Adrenal gland (tissue), 12 donors: ENCODE measurements around the gene AKR1B1. TPM values are rescaled to one million over a fixed set of nuclear protein-coding genes. Genes with fewer than 3 reads are reported as not detected.

Source experiments
- DNase-seq, 7 donors: peaks; one replicate each; pipeline ENCODE4 v3.0.0-alpha.2; 2019 to 2020
- H3K27ac ChIP-seq, 5 donors: fragments of 200-600 bp; sonication (generic) in 4 of 5; 1 replicate in 3 of 5; 2 replicates in 2 of 5; pipeline versions ENCODE4 v1.5.1 to v1.8.0; 2016 to 2020; ENCODE audit warnings: mild to moderate bottlenecking in 1 of 5
- H3K27me3 ChIP-seq: fragments of 200-600 bp; 2 replicates; pipeline ENCODE4 v1.8.0; 2021
- H3K36me3 ChIP-seq, 2 donors: fragments of 200-600 bp; replicated peaks in 1 of 2; 1 replicate in 1 of 2; 2 replicates in 1 of 2; pipeline versions ENCODE4 v1.5.1 to v1.8.0; 2018 to 2022
- H3K4me1 ChIP-seq, 2 donors: fragments of 200-600 bp; replicated peaks in 1 of 2; 1 replicate in 1 of 2; 2 replicates in 1 of 2; pipeline versions ENCODE4 v1.5.1 to v1.8.0; 2018 to 2021
- H3K4me3 ChIP-seq, 4 donors: fragments of 200-600 bp; sonication (generic) in 3 of 4; one replicate each; pipeline ENCODE4 v1.5.1; 2016 to 2018
- H3K9me3 ChIP-seq, 3 donors: fragments of 200-600 bp; sonication (generic) in 1 of 3; replicated peaks in 1 of 3; 1 replicate in 2 of 3; 2 replicates in 1 of 3; pipeline versions ENCODE4 v1.5.1 to v1.8.0; 2016 to 2021
- POLR2A ChIP-seq, 2 donors: fragments of 450-650 bp; IDR thresholded peaks; one replicate each; pipeline ENCODE4 v1.6.1; 2017; ENCODE audit warnings: antibody characterized with exemption in 2 of 2, mild to moderate bottlenecking in 2 of 2, moderate library complexity in 1 of 2
- WGBS, 4 donors: extraction: QIAGEN DNeasy Blood & Tissue Kit in 2 of 4; methylation state at CpG; one replicate each; pipeline versions ENCODE4 v1.1.5 to v1.1.7; 2013 to 2017; 5-methylcytosine and 5-hydroxymethylcytosine counted together
- intact Hi-C, 2 donors: fragments of 100-400 bp; cut with DNase I; formaldehyde crosslinking; loops; one replicate each; pipeline versions ENCODE4 v1.14.1 to v1.15.0; 2022 to 2023
- polyA plus RNA-seq, 3 donors: library from polyadenylated mRNA; stranded (reverse); fragments of 200-250 nt in 2 of 3; fragments of 350-450 nt in 1 of 3; fragmentation: Illumina TruSeq in 1 of 3; extraction: RNeasy Lipid Tissue Mini Kit (QIAGEN cat#74804) in 1 of 3; gene quantifications; one replicate each; pipeline ENCODE4 v1.2.3, GENCODE V29; 2013 to 2014
- total RNA-seq, 9 donors: library from RNA; depleted of rRNA in 4 of 9; stranded (reverse); fragments of >200 nt in 4 of 9; fragments of 120-200 nt in 1 of 9; fragmentation: NEBNext Ultra II Directional in 1 of 9; extraction: Animal tissue kit (Norgen Biotek cat#: 25700) in 1 of 9; gene quantifications; one replicate each; pipeline versions ENCODE4 v1.1.0 to v1.2.4, GENCODE V29; 2013 to 2023
- TF ChIP-seq, protein P1 (sequence below), 6 experiments: fragments of 450-650 bp in 4 of 6; fragments of 200-600 bp in 2 of 6; sonication (generic) in 1 of 6; IDR thresholded peaks; 1 replicate in 5 of 6; 2 replicates in 1 of 6; pipeline versions ENCODE4 v1.5.1 to v1.8.0; 2016 to 2021; ENCODE audit warnings: antibody characterized with exemption in 6 of 6, mild to moderate bottlenecking in 2 of 6, moderate library complexity in 1 of 6
- donor health status: healthy with polysubstance abuse.
- donor health status: Bipolar disorder and iron deficiency.
- donor health status: DM: yes; HTN: yes; CAD: no.
- donor health status: DM: no; HTN: no; CAD: no.
- donor health status: DM: no; HTN: no; CAD: no.
- donor health status: DM: yes; HTN: yes; CAD: no.

AKR1B1 gene
- total and polyA plus RNA-seq, 12 donors: 270 to 4,669 (median 3,402) TPM

DNA sequence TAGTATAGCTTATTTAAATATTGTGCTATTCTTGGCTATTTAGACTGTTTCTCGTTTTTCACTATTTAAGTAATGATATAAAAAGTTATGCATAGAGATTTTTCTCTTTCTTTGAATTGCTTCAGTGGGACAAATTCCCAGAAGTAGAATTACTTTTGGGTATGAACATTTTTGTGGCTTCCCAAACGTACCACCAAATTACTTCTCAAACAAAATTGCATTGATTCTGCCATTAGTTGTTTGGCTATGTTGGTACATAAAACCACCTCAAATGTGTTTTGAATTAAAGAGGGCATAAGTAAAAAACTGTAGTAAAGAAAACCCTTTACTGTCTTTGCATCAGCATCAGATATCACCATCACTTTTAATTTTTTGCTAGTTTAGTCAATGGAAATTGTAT lies 31.0 kb downstream of the AKR1B1 start:
- no peaks in the 10 kb centered on the region for H3K27me3 ChIP-seq
- WGBS, 4 donors: 70 to 82% (median 78%) methylated on average over 2 of the region's 2 CpGs
- peaks cover 2 to 6% of the 10 kb centered on the region in 2 donors for H3K4me1 ChIP-seq
- H3K9me3 ChIP-seq: no peaks in the 10 kb centered on the region
- no peak for DNase-seq
- TF ChIP-seq, protein P1, sequence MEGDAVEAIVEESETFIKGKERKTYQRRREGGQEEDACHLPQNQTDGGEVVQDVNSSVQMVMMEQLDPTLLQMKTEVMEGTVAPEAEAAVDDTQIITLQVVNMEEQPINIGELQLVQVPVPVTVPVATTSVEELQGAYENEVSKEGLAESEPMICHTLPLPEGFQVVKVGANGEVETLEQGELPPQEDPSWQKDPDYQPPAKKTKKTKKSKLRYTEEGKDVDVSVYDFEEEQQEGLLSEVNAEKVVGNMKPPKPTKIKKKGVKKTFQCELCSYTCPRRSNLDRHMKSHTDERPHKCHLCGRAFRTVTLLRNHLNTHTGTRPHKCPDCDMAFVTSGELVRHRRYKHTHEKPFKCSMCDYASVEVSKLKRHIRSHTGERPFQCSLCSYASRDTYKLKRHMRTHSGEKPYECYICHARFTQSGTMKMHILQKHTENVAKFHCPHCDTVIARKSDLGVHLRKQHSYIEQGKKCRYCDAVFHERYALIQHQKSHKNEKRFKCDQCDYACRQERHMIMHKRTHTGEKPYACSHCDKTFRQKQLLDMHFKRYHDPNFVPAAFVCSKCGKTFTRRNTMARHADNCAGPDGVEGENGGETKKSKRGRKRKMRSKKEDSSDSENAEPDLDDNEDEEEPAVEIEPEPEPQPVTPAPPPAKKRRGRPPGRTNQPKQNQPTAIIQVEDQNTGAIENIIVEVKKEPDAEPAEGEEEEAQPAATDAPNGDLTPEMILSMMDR (IDR thresholded peaks at IDR 0.05): no peak
- TF ChIP-seq POLR2A (IDR thresholded peaks at IDR 0.05): no peak
- intact Hi-C loops: no loop called here
- H3K27ac ChIP-seq: no peak overlapping the region
- H3K36me3 ChIP-seq: no peaks in the 10 kb centered on the region
- no peak overlapping the region for H3K4me3 ChIP-seq

DNA sequence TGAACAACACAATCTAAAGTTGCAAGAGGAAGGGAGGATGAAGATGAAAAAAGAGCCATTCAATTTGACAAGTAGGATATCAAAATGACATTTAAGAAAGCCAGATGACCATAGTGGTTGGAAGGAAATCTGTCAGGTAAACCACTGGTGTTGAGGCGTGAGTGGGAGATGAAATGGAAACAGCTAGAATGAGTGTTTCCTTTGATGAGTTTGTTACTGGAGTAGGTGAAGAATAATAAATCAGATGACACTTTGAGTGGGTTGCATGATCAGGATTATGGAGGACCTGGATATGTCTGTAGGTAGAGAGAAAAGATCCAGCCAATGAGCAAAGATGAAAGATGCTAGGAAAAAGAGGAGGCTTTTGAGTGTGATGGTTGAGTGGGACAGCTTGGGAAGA lies 33.1 kb downstream of the AKR1B1 start:
- intact Hi-C loops: no loop called here

DNA sequence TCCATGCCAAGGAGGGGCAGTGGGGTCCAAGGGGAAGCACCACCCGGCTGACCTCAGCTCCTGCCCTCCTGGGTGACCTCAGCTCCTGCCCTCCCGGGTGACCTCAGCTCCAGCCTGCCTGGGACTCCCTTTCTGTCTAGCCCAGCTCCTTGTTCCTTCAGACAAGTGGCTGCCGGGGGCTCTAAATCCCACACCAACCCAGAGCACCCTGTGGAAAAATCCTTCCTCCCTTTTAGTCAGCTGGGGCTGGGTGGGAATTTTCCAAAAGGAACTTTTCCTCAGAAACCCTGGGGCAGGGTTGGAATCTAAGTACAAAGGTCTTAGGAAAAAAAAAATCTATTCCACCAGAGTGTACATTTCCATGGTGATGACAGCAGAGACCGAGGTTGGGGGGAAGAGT lies 36.3 kb downstream of the AKR1B1 start:
- WGBS, 4 donors: 37 to 56% (median 39%) methylated on average over 4 of the region's 4 CpGs

More for the DNA sequence above, 33.1 kb downstream of the AKR1B1 start:
- Histone ChIP-seq H3K4me1 (no peaks in the 10 kb centered on the region), H3K9me3 (no peaks in the 10 kb centered on the region), H3K27me3 (no peaks in the 10 kb centered on the region), H3K36me3 (no peaks in the 10 kb centered on the region), H3K4me3 (no peak overlapping the region), H3K27ac (no peak overlapping the region)
- no peak for TF ChIP-seq POLR2A (IDR thresholded peaks at IDR 0.05)
- TF ChIP-seq, protein P1 (IDR thresholded peaks at IDR 0.05): no peak
- 83 to 97% (median 95%) methylated on average over 1 of the region's 1 CpG for WGBS, 4 donors
- no peak for DNase-seq

DNA sequence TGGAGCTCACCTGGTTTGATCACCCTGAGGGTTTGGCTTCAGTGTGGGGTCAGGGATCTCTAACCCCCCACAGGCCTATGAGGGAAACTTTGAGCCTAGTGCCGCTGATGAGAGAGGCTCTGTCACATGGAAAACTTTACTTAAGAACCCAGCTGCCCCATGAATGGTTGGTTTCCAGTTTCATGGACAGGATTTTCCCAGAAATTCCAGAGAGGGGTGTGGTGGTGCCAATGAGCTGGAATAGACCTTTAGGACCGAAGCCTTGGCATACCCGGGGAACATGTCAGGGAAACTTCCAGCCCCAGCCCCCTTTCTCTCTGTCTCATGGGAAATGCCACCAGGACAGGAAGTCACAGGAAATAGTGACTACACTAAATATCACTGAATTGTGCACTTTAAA lies 36.9 kb downstream of the AKR1B1 start:
- Histone ChIP-seq H3K4me1 (no peaks in the 10 kb centered on the region), H3K9me3 (no peaks in the 10 kb centered on the region), H3K27me3 (no peaks in the 10 kb centered on the region), H3K36me3 (no peaks in the 10 kb centered on the region), H3K4me3 (no peak overlapping the region), H3K27ac (no peak overlapping the region)
- 58 to 72% (median 66%) methylated on average over 3 of the region's 3 CpGs for WGBS, 4 donors
- TF ChIP-seq, protein P1 (IDR thresholded peaks at IDR 0.05): no peak
- intact Hi-C loops: no loop called here
- DNase-seq: no peak

More for the DNA sequence above, 36.3 kb downstream of the AKR1B1 start:
- H3K36me3 ChIP-seq: no peaks in the 10 kb centered on the region
- no peak for TF ChIP-seq POLR2A (IDR thresholded peaks at IDR 0.05)
- intact Hi-C loops: no loop called here
- H3K9me3 ChIP-seq: no peaks in the 10 kb centered on the region
- no peak overlapping the region for H3K27ac ChIP-seq
- no peaks in the 10 kb centered on the region for H3K4me1 ChIP-seq
- no peaks in the 10 kb centered on the region for H3K27me3 ChIP-seq
- DNase-seq: no peak
- H3K4me3 ChIP-seq: no peak overlapping the region

DNA sequence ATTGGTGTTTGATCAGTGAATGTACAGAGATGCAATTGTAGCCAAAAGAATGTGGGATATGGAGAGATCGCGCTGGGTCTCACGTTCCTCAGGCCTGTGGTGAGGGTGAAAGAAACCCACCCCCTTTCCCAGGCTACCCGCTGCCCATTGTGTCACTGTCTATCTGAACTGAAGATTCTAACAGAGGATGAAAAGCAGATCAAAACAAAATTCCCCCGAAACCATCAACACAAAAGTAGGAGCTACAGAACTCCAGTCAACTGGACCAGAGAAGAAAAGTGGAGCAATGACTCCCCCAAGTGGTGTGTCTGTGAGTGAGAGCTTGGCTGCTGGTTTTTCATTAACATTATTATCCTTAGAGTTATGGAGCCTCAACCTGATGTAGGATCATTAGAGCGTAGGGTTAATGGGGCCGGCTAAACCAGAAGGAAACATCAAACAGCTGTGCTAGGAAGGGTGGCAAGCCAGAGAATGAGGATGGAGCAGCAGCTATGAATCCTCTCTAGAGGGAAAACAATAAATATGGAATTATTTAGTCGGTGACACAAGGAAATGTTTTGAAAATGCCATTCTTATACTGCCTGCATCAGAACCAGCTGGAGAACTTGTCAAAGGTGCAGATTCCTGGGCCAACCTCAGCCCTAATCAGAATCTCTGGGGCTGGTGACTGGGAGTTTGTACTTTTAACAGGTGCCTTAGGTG lies 38.3 kb downstream of the AKR1B1 start:
- Histone ChIP-seq H3K27ac (no peak overlapping the region), H3K4me1 (no peaks in the 10 kb centered on the region), H3K36me3 (no peaks in the 10 kb centered on the region), H3K9me3 (no peaks in the 10 kb centered on the region), H3K27me3 (no peaks in the 10 kb centered on the region), H3K4me3 (no peak overlapping the region)
- WGBS, 4 donors: 64 to 74% (median 70%) methylated on average over 8 of the region's 8 CpGs
- intact Hi-C loops: no loop called here
- no peak for TF ChIP-seq POLR2A (IDR thresholded peaks at IDR 0.05)
- TF ChIP-seq, protein P1 (IDR thresholded peaks at IDR 0.05): peak; percentile 33 to 59 (median 55)
- peak in 5 of 7 donors; percentile 36 to 54 (median 47) for DNase-seq
